Measurements from ENCODE around the gene NBAS.

Gene NBAS

DNA sequence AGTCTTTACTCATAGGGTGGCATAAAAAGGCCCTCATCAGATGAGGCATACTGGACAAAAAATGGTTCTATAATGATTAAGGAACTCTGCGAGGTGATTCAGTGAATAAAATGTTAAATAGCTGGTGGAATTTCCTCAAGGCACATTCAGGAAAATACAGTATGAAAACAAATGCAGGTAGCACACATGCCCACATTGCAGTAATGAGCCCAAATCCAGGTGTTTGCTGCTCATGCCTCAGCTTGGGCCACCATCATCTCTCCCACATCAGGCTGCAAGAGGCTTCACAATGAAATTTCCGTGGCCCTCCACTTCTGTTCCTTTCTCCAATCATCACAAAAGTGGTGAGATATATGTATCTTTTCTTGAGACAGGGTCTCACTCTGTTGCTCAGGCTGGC, 298.3 kb downstream of the NBAS start:
- TF ChIP-seq FOXP2 (optimal IDR thresholded peaks at IDR 0.05; ENCODE audit: borderline replicate concordance, extremely low read depth, extremely low read length, insufficient read depth) (no peak), TAF1 (IDR thresholded peaks at IDR 0.05; ENCODE audit: borderline replicate concordance, insufficient read depth, low read length) (no peak)

DNA sequence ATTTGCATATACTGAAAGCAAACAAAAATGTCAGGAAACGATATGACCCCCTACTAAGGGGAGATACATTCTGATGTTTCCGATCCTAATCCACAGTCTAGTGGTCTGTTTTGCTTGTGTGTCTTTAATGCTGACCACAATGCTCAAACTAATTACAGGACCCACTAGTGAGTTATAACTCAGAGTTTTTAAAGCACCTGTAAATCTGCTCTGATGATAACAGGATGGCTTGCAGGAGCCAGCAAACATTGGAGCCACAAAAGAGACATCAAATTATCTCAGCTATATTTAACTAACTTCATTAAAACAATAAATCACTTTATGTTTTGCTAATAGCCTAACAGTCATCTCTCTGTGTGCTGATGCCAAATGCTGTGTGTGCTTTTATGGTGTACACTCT, 300.3 kb downstream of the NBAS start:
- no peak for TF ChIP-seq SIN3A (IDR thresholded peaks at IDR 0.05; ENCODE audit: borderline replicate concordance, insufficient read depth, low read length)
- TF ChIP-seq, protein P1, sequence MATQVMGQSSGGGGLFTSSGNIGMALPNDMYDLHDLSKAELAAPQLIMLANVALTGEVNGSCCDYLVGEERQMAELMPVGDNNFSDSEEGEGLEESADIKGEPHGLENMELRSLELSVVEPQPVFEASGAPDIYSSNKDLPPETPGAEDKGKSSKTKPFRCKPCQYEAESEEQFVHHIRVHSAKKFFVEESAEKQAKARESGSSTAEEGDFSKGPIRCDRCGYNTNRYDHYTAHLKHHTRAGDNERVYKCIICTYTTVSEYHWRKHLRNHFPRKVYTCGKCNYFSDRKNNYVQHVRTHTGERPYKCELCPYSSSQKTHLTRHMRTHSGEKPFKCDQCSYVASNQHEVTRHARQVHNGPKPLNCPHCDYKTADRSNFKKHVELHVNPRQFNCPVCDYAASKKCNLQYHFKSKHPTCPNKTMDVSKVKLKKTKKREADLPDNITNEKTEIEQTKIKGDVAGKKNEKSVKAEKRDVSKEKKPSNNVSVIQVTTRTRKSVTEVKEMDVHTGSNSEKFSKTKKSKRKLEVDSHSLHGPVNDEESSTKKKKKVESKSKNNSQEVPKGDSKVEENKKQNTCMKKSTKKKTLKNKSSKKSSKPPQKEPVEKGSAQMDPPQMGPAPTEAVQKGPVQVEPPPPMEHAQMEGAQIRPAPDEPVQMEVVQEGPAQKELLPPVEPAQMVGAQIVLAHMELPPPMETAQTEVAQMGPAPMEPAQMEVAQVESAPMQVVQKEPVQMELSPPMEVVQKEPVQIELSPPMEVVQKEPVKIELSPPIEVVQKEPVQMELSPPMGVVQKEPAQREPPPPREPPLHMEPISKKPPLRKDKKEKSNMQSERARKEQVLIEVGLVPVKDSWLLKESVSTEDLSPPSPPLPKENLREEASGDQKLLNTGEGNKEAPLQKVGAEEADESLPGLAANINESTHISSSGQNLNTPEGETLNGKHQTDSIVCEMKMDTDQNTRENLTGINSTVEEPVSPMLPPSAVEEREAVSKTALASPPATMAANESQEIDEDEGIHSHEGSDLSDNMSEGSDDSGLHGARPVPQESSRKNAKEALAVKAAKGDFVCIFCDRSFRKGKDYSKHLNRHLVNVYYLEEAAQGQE (IDR thresholded peaks at IDR 0.05; ENCODE audit: insufficient read depth in 1 of 2, low read depth in 2 of 2, low read length in 2 of 2): no peak
- no peak for TF ChIP-seq TAF1 (IDR thresholded peaks at IDR 0.05; ENCODE audit: borderline replicate concordance, insufficient read depth, low read length)
- TF ChIP-seq POLR2AphosphoS5 (IDR thresholded peaks at IDR 0.05; ENCODE audit: low read depth, low read length): no peak
- no peak for TF ChIP-seq FOXP2 (optimal IDR thresholded peaks at IDR 0.05; ENCODE audit: borderline replicate concordance, extremely low read depth, extremely low read length, insufficient read depth)

DNA sequence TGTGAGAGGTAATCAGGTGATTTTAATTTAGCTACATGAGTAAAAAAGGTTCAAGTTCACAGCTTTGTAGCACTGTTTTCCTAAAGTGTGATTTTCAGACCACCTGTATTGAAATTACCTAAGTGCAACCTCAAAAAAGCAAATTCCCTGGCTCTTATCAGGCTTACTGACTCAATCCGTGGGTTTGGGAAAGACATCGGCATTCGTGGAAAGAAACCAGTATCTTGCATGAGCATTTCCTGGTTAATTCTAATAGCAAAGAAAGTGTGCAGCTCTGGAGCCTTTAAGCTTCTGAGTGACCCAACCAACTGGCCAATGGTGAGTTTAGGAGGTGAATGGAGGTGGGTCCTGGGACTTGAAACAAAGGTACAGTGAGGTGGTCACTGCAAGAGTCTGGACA, 300.9 kb downstream of the NBAS start:
- TF ChIP-seq TAF1 (IDR thresholded peaks at IDR 0.05; ENCODE audit: borderline replicate concordance, insufficient read depth, low read length) (no peak), FOXP2 (optimal IDR thresholded peaks at IDR 0.05; ENCODE audit: borderline replicate concordance, extremely low read depth, extremely low read length, insufficient read depth) (no peak), SIN3A (IDR thresholded peaks at IDR 0.05; ENCODE audit: borderline replicate concordance, insufficient read depth, low read length) (no peak), POLR2AphosphoS5 (IDR thresholded peaks at IDR 0.05; ENCODE audit: low read depth, low read length) (no peak)

DNA sequence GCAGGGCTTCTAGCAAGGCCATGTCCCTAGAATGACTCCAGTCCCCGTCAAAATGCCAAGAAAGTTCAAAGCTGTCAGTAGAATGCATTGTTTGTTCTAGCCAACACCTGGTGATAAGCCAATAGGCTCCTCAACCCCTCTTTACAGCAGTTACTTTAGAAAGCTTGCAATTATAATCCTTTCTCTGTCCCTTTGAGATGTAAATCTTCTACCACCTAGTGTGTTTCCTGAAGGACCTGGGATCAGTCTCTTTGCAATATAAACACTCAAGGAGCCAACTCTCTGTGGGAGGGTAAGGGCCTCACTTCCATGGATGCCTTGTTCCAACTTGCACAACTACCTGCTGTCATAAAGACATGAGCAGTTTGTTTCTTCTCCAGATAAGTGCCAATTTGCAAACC, 301.8 kb downstream of the NBAS start:
- TF ChIP-seq SIN3A (IDR thresholded peaks at IDR 0.05; ENCODE audit: borderline replicate concordance, insufficient read depth, low read length) (no peak), POLR2AphosphoS5 (IDR thresholded peaks at IDR 0.05; ENCODE audit: low read depth, low read length) (no peak), TAF1 (IDR thresholded peaks at IDR 0.05; ENCODE audit: borderline replicate concordance, insufficient read depth, low read length) (no peak), FOXP2 (optimal IDR thresholded peaks at IDR 0.05; ENCODE audit: borderline replicate concordance, extremely low read depth, extremely low read length, insufficient read depth) (no peak)
- TF ChIP-seq, protein P1 (IDR thresholded peaks at IDR 0.05; ENCODE audit: insufficient read depth in 1 of 2, low read depth in 2 of 2, low read length in 2 of 2): no peak

DNA sequence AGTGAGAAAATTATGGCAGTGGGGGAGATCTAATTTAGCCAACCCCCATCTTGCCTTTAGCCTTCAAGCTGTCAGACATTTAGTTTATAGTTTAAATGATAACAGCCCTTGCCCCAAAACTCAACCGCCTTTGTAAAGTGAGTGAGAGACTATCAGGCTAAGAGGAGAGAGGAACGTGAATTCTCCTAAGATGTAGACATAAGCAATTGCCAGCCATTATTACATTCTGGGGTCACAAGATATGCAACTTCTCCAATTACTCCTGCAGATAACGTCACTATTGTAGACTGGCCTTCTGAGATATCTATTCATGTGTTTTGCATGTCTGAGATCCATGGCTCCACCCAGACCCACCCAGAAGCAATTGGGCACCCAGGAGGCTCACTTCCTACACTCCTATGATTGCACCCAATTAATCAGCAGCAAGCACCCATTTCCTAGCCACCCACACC, 307.3 kb downstream of the NBAS start:
- TF ChIP-seq, protein P1 (IDR thresholded peaks at IDR 0.05; ENCODE audit: insufficient read depth in 1 of 2, low read depth in 2 of 2, low read length in 2 of 2): no peak
- no peak for TF ChIP-seq TAF1 (IDR thresholded peaks at IDR 0.05; ENCODE audit: borderline replicate concordance, insufficient read depth, low read length)
- TF ChIP-seq FOXP2 (optimal IDR thresholded peaks at IDR 0.05; ENCODE audit: borderline replicate concordance, extremely low read depth, extremely low read length, insufficient read depth): no peak
- no peak for TF ChIP-seq SIN3A (IDR thresholded peaks at IDR 0.05; ENCODE audit: borderline replicate concordance, insufficient read depth, low read length)
- TF ChIP-seq POLR2AphosphoS5 (IDR thresholded peaks at IDR 0.05; ENCODE audit: low read depth, low read length): no peak

DNA sequence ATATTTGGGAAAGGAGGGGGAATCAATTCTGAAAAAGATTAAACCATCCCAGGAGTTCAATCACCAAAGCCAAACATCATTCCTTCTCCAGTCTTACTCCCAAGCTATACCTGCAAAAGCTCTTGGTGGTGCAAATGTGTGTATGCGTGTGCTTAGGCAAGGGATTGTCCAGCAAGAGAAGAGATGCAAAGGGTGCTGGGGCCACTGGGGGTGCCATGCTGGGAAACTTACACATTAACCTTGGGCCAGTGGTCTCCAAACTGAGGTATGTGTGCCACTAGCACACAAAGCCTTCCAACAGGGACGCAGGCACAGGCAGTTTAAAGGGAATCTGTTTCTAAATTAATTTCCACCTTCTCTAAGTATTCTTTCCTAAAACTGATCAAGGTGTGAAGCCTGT, 307.9 kb downstream of the NBAS start:
- TF ChIP-seq SIN3A (IDR thresholded peaks at IDR 0.05; ENCODE audit: borderline replicate concordance, insufficient read depth, low read length) (no peak), POLR2AphosphoS5 (IDR thresholded peaks at IDR 0.05; ENCODE audit: low read depth, low read length) (no peak), TAF1 (IDR thresholded peaks at IDR 0.05; ENCODE audit: borderline replicate concordance, insufficient read depth, low read length) (no peak), FOXP2 (optimal IDR thresholded peaks at IDR 0.05; ENCODE audit: borderline replicate concordance, extremely low read depth, extremely low read length, insufficient read depth) (no peak)
- TF ChIP-seq, protein P1 (IDR thresholded peaks at IDR 0.05; ENCODE audit: insufficient read depth in 1 of 2, low read depth in 2 of 2, low read length in 2 of 2): no peak

Data from PFSK-1 (cell line).